Upper lobe of left lung (tissue), 4 donors: Measurements from ENCODE around the gene SH3BP4.

ENCODE experiments used
- EP300 ChIP-seq, 4 donors: sonication (generic); formaldehyde crosslinking; IDR thresholded peaks; one replicate each; pipeline ENCODE4 v1.5.1; 2017; ENCODE audit warnings: antibody characterized with exemption in 4 of 4, control low read depth in 2 of 4
- POLR2A ChIP-seq, 4 donors: fragments of 450-650 bp; IDR thresholded peaks; one replicate each; pipeline ENCODE4 v1.5.1; 2016 to 2017; ENCODE audit warnings: antibody characterized with exemption in 4 of 4, mild to moderate bottlenecking in 2 of 4
- POLR2AphosphoS5 ChIP-seq, 2 donors: sonication (generic); formaldehyde crosslinking; IDR thresholded peaks; one replicate each; pipeline ENCODE4 v1.5.1; 2017; ENCODE audit warnings: antibody characterized with exemption in 2 of 2
- TF ChIP-seq, protein P1 (sequence below), 6 experiments: fragments of 450-650 bp in 4 of 6; fragments of 200-600 bp in 2 of 6; sonication (generic) in 2 of 6; IDR thresholded peaks; one replicate each; pipeline ENCODE4 v1.5.1; 2016 to 2019; ENCODE audit warnings: antibody characterized with exemption in 6 of 6

DNA sequence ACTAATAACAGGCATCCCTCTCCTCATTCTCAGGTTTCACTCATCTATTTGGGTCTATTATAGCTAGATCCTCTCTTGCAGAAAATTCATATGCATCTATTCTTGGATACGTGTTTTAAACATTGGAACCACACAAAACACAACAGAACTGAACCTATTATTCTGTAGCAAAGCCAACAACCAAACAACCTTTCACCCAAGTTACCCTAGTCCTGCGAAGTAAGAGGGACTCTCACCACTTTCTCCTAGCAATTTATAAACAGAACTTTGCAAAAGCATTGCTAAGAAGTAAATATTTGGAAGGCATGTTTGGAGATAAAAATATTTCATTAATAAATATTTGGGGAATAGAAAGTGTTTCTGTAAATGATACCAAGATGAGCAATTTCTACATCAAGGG is 20.4 kb upstream of the SH3BP4 start:
- TF ChIP-seq, protein P1, sequence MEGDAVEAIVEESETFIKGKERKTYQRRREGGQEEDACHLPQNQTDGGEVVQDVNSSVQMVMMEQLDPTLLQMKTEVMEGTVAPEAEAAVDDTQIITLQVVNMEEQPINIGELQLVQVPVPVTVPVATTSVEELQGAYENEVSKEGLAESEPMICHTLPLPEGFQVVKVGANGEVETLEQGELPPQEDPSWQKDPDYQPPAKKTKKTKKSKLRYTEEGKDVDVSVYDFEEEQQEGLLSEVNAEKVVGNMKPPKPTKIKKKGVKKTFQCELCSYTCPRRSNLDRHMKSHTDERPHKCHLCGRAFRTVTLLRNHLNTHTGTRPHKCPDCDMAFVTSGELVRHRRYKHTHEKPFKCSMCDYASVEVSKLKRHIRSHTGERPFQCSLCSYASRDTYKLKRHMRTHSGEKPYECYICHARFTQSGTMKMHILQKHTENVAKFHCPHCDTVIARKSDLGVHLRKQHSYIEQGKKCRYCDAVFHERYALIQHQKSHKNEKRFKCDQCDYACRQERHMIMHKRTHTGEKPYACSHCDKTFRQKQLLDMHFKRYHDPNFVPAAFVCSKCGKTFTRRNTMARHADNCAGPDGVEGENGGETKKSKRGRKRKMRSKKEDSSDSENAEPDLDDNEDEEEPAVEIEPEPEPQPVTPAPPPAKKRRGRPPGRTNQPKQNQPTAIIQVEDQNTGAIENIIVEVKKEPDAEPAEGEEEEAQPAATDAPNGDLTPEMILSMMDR (IDR thresholded peaks at IDR 0.05), result no peak
- TF ChIP-seq POLR2AphosphoS5 (IDR thresholded peaks at IDR 0.05) (no peak), POLR2A (IDR thresholded peaks at IDR 0.05) (no peak), EP300 (IDR thresholded peaks at IDR 0.05) (no peak)
